H1 (cell line): Measurements from ENCODE around the gene LAMB1. TPM values are rescaled to one million over a fixed set of nuclear protein-coding genes. Genes with fewer than 3 reads are reported as not detected.

ENCODE experiments used
- KDM1A ChIP-seq: fragments of 200-600, 300-600 bp; sonication (generic); IDR thresholded peaks from 2 replicates; pipeline ENCODE4 v1.7.1; 2016; ENCODE audit warnings: mild to moderate bottlenecking, low read length, borderline replicate concordance
- KDM5A ChIP-seq: fragments of 200-600 bp; IDR thresholded peaks from 2 replicates; pipeline ENCODE4 v1.7.1; 2012; ENCODE audit warnings: mild to moderate bottlenecking, low read length, inconsistent platforms, mixed read lengths
- NANOG ChIP-seq: IDR thresholded peaks from 2 replicates; pipeline ENCODE4 v1.6.1; 2011; ENCODE audit warnings: low read length, low read depth, mild to moderate bottlenecking, inconsistent platforms; ENCODE audit not compliant: insufficient read depth, poor library complexity, severe bottlenecking
- POLR2A ChIP-seq, 2 experiments: IDR thresholded peaks; 1 replicate in 1 of 2; 2 replicates in 1 of 2; pipeline ENCODE4 v1.6.1; 2011; ENCODE audit warnings: low read depth in 2 of 2, low read length in 2 of 2, mild to moderate bottlenecking in 2 of 2; ENCODE audit errors: control extremely low read depth in 1 of 2
- polyA plus RNA-seq, 7 experiments: library from polyadenylated mRNA; depleted of rRNA in 3 of 7; stranded (reverse) in 5 of 7; unstranded in 2 of 7; fragments of >200 nt in 5 of 7; fragments of 200-250 nt in 2 of 7; gene quantifications; 1 replicate in 5 of 7; 2 replicates in 1 of 7; 4 replicates in 1 of 7; pipeline versions ENCODE4 v1.2.1 to v1.2.3, GENCODE V29; 2011 to 2013; ENCODE audit warnings: missing spikeins in 2 of 7, mixed read lengths in 2 of 7
- total RNA-seq: library from RNA; stranded (reverse); fragmentation: NEBNext Ultra II Directional; extraction: Animal tissue kit (Norgen Biotek cat#: 25700); gene quantifications from 2 replicates; pipeline ENCODE4 v1.2.1, GENCODE V29; 2021

LAMB1 gene
- total and polyA plus RNA-seq, 2 of the 8 experiments (the other 6 are each of a cell fraction or from before 2014, with no cell fraction given) = 31.9 to 38.5 TPM

- TF ChIP-seq KDM1A = no peak
- no peak for TF ChIP-seq NANOG
- no peak for TF ChIP-seq KDM5A
- no peak for TF ChIP-seq POLR2A (IDR thresholded peaks at IDR 0.05; ENCODE audit: control extremely low read depth in 1 of 2, low read depth in 2 of 2, low read length in 2 of 2)
These were observed 27.5 kb downstream of the LAMB1 start (continued) for GRCh38 chr7:107975394-107976013.
